NB4 (cell line): ENCODE measurements around the gene LIPG.

Source experiments
- MAX ChIP-seq: IDR thresholded peaks from 2 replicates; pipeline ENCODE4 v1.6.1; 2011; ENCODE audit warnings: low read depth, low read length
- MYC ChIP-seq: IDR thresholded peaks from 2 replicates; pipeline ENCODE4 v1.6.1; 2011; ENCODE audit warnings: low read depth, low read length
- POLR2A ChIP-seq: IDR thresholded peaks from 2 replicates; pipeline ENCODE4 v1.6.1; 2011; ENCODE audit warnings: mild to moderate bottlenecking; ENCODE audit not compliant: insufficient read length; ENCODE audit errors: extremely low read depth
- TF ChIP-seq, protein P1 (sequence below): IDR thresholded peaks from one replicate; pipeline ENCODE4 v1.5.1; 2012; ENCODE audit warnings: low read depth, low read length

- TF ChIP-seq, protein P1, sequence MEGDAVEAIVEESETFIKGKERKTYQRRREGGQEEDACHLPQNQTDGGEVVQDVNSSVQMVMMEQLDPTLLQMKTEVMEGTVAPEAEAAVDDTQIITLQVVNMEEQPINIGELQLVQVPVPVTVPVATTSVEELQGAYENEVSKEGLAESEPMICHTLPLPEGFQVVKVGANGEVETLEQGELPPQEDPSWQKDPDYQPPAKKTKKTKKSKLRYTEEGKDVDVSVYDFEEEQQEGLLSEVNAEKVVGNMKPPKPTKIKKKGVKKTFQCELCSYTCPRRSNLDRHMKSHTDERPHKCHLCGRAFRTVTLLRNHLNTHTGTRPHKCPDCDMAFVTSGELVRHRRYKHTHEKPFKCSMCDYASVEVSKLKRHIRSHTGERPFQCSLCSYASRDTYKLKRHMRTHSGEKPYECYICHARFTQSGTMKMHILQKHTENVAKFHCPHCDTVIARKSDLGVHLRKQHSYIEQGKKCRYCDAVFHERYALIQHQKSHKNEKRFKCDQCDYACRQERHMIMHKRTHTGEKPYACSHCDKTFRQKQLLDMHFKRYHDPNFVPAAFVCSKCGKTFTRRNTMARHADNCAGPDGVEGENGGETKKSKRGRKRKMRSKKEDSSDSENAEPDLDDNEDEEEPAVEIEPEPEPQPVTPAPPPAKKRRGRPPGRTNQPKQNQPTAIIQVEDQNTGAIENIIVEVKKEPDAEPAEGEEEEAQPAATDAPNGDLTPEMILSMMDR: no peak
- TF ChIP-seq POLR2A (no peak), MAX (no peak), MYC (no peak)
These were observed 44.4 kb upstream of the LIPG start for GRCh38 chr18:49517483-49517882.
